Raji (cell line): ENCODE data around the gene HYAL3.
A peak's percentile ranks its signal among the peaks of the same experiment; 100 is the strongest.

ENCODE experiments used
- POLR2A ChIP-seq: IDR thresholded peaks from 2 replicates; pipeline ENCODE4 v1.6.1; 2011; ENCODE audit warnings: low read depth, low read length, control low read depth; ENCODE audit not compliant: insufficient read depth

HYAL3 gene

DNA sequence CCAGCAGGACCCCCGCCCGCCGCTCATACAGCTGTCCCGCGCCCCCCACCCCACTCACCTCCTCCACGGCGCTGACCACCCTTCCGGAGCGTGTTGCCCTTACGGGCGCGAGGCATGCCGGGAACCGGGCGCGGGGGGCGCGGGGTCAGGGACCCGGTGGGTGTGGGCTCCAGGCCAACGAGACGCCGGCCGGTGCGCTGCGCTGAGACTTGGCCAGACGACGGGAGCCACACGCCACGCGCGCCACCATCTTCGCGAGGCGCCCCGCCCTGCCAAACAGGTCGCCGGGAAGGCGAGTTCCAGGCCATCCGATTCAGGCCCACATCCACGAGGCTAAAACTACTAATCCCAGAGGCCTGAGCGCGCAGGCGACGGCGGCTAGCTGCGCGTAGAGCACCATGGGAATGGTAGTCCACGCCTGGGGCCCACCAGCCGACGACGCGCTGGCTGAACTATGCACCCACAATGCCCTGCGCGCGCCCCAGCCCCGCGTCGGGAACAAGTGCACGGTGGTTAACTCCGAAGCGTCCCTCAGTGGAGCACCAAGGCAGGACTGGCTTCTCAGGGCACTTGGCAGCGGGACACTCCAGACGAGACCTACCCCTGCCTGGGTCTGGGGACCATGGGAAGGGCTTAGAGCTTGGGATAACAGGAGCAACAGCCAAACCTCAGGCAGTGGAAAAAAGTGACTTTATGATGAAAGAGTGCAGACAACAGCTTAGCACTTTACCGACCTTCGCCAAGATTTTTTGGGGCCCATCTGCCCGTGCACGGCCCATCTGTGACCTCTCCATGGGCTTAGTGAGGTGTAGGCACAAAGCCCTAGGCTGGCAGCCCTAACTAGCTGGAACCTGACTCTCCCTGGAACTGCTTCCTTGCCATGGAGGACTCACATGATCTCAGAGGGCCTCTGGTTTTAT lies 6.8 kb downstream of the HYAL3 start, which contains the start of gene IFRD2:
IFRD2 (minus strand) TSS at position 271 of the 920 bp plus-strand sequence; CDS start at position 116, 155 bp downstream.
- TF ChIP-seq POLR2A = peak; percentile 88

DNA sequence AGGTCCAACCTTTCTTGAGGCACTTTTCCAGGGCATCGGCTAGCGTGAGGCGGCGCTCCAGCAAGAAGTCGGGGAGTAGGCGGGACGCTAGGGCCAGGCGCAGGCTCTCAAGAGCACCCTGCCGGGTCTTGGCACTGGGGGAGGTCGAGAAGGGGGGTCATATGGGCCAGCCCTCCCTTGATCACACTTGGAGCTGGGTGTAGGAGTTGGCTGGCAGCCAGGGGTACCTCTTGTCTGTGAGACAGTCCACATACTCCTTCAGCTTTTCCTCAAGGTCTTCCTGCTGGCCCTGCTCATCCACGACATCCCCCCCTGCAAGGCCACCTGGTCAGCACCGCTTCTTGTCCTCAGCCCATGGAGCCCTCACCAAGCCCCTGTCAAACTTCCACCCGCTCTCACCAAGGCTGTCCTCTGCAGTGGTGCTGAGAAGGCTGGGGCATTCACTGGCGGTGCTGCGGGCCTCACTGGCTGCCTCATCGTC lies 9.0 kb downstream of the HYAL3 start:
- TF ChIP-seq POLR2A = no peak

DNA sequence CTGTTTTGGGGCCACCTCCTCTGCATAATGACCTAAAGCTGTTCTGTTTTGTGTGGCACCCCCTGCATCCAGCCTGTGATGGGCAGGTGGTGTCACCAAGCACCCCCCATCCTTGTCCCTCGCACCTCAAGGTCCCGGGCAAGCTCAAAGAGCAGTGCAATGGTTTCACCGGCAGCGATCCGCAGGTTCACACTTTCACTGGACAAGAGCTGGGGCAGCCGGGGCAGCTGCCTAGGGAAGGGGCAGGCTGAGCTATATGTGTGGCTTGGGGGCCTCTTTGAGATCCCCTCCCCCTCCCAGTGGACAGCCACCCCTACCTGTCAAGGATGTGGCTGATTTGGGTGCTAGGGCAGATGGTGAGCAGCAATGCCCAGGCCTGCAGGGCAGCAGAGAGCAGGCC lies 10.1 kb downstream of the HYAL3 start:
- TF ChIP-seq POLR2A = no peak

DNA sequence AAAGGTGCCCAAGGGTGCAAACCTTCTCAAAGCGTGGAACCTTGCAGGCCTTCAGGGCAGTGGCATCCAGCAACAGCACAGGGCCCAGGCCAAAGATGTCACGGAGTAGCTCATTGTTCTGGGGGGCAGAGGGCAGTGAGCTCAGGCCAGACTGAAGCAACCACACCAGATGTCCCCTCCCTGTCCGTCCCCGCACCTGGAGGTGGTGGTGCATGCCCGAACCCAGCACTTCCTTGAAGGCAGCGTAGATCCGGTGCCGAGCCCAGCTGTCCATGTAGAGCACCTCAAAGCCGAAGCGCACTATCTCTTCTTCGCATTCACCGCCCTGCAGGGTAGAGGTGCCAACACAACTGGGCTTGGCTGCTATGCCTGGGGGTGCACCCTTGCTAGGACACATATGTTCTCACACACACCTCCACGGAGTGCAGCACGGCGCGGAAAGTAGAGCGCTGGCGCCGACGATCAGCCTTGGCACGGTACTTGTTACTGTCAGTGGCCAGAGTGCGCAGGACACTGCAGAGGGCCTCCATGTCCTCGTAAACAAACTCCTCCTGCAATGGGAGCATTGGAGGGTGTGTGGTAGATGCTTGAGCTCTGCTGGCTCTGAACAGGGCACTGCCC lies 10.7 kb downstream of the HYAL3 start:
- no peak for TF ChIP-seq POLR2A

DNA sequence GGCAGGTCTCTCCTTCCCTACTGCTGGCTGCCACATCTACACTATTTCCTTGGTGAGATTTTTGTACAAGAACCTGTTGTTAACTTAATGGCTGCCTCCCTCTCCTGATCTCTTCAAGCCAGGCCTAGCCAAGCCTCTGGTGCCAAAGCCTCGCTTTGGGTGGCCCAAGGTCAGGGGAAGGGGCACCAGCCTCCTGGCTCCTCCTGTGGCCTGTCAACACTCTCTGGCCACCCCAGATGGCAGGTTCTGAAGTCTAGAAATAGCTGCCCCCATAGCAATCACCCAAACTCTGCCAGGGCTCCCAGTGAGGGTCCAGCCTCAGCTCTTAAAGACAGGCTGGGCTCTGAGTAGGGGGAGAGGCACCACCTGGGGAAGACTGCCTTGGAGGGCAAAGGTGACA lies 11.9 kb downstream of the HYAL3 start:
- no peak for TF ChIP-seq POLR2A

DNA sequence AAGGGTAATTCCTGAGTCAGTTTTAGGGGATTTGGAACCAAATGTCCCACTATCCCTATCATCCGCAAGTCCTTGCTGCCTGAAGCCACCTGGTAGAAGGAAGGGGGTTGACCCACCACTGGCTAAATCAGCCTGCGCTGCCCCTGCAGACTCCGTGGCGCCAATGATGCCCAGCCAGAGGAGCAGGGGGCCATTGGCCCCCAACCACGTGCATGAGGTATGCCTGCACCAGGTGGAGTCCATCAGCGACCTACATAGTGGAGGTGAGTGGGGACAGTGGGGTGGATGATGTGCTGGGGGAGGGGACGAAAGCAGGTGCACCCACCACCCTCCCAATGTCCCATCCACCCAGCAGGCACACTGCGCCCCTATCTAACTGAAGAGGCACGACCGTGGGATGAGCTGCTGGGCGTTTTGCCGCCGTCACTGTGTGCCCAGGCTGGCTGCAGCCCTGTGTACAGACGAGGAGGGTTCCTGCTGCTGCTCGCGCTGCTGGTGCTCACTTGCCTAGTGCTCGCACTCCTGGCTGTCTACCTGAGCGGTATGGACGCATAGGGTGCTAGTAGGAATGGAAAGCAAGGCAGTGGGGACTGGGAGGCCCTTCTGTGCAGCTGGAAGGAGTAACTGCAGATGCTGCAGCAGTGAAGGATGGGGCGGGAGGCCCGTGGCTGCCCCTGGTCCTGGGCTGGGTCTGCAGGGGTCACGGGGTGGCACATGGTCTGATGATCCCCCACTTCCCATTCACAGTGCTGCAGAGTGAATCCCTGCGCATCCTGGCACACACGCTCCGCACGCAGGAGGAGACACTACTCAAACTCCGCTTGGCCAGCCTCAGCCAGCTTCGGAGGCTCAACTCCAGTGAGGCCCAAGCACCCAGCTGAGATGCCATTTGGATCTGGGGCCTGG lies 12.6 kb downstream of the HYAL3 start:
- no peak for TF ChIP-seq POLR2A

DNA sequence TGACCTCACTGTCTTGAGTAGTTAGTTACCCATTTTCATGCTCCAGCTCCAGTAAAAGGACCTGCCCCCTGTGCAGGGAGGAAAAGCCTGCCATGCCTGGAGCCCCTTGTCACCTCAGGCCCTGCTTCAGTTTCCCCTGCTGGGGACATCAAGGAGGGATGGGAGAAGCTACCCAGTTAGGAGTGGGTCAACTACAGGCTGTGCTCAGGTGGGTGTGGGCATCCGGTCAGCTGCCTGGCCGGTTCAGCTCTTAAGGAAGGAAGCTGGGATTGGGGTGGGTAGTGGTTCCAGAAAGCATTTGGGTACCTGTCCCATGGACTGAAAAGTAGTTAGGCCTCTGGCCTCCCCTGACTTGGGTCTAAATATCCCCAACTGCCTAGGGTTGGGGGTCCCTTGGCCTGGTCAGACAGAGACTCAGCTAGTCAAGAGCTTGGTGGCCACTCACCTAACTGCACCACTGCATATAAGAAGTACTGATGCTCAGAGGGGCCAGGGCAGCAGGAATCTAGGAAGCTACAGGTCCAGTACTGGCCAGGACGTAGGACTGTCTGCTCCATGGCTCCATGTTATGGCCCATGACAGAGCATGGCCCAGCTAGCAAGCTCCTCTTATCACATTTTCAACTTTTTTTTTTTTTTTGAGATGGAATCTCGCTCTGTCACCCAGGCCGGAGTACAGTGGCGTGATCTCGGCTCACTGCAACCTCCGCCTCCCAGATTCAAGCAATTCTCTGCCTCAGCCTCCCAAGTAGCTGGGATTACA lies 19.8 kb downstream of the HYAL3 start:
- no peak for TF ChIP-seq POLR2A

DNA sequence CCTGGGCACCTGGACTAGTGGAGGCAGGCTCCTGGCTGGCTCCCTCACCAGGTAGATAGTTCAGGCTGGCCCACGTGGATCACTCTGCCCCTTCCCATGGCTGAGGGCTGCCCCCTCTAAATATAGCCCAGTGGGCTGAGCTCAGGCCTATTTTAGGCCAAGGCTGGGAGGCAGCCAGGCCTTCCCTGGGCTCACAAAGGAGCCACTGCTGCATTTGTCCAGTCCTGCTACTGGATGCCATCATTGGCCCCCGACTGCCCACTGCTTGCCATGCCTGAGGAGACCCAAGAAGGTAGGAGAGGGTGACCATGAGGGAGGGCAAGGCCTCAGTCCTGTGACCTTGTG lies 20.4 kb downstream of the HYAL3 start, which contains the start of gene LSMEM2:
LSMEM2 (plus strand) TSS at position 208 of the 345 bp plus-strand sequence; CDS start at position 235, 27 bp downstream.
- no peak for TF ChIP-seq POLR2A

DNA sequence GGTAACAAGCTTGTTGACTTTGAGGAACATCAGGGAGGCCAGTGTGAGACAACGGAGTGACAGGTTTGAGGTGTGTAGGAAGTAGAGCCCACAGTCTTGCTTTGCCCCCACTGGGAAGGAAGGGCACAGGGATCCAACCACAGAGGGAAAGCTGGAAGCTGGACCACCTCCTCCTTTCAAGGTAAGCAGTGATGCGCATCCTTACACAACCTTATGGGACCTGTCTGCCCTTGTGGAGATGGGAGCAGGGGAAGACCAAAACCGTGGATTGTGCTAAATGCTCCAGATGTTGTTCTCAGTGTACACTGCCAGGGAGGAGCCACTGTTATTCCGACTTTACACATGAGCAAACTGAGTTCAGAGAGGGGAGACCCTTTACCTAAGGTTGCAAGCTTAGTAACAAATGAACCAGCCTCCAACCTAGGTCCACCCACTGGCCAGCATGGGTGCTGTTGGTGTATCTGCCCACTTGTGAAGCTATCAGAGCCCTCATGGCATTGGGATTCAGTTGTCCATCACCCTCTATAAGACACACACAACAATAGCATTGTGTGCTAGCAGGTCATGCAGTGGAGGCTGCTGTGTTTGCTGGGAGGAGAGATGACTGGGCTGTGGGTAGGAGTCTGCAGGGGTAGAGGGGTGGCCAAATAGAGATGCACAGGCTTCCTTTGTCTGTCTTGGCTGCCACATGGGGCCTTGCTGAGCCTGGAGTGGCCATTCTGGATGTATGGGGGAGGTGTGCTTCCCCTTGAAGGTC lies 20.9 kb downstream of the HYAL3 start:
- TF ChIP-seq POLR2A = no peak

DNA sequence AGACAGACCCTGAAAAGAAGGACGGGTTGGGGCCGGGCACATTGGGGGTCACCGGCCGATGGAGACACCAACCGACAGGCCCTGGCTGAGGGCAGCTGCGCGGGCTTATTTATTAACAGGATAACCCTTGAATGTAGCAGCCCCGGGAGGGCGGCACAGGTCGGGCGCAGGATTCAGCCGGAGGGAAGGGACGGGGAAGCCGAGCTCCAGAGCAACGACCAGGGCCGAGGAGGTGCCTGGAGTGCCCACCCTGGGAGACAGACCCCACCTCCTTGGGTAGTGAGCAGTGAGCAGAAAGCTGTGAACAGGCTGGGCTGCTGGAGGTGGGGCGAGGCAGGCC lies 22.5 kb downstream of the HYAL3 start:
- TF ChIP-seq POLR2A = no peak

DNA sequence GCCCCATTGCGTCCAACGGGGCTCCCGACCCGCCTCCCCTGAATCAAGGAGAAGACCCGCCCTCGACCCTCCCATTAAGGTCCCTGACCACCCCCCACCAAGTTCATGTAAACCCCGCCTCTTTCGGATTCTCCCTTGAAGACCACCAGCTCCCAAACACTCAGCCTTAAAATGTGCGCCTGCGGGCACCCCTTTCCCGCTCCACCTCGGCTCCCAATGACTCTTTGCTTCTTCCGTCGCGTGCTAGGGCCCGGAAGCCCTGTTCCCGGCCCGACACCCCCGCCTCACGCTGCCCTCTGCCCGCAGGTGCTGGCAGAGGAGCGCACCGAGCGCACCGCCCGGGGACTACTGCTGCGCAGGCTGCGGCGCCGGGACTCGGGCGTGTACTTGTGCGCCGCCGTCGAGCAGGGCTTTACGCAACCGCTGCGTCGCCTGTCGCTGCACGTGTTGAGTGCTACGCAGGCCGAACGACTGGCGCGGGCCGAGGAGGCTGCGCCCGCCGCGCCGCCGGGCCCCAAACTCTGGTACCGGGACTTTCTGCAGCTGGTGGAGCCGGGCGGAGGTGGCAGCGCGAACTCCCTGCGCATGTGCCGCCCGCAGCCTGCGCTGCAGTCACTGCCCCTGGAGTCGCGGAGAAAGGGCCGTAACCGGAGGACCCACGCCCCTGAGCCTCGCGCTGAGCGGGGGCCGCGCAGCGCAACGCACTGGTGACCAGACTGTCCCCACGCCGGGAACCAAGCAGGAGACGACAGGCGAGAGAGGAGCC lies 23.0 kb downstream of the HYAL3 start:
- no peak for TF ChIP-seq POLR2A

DNA sequence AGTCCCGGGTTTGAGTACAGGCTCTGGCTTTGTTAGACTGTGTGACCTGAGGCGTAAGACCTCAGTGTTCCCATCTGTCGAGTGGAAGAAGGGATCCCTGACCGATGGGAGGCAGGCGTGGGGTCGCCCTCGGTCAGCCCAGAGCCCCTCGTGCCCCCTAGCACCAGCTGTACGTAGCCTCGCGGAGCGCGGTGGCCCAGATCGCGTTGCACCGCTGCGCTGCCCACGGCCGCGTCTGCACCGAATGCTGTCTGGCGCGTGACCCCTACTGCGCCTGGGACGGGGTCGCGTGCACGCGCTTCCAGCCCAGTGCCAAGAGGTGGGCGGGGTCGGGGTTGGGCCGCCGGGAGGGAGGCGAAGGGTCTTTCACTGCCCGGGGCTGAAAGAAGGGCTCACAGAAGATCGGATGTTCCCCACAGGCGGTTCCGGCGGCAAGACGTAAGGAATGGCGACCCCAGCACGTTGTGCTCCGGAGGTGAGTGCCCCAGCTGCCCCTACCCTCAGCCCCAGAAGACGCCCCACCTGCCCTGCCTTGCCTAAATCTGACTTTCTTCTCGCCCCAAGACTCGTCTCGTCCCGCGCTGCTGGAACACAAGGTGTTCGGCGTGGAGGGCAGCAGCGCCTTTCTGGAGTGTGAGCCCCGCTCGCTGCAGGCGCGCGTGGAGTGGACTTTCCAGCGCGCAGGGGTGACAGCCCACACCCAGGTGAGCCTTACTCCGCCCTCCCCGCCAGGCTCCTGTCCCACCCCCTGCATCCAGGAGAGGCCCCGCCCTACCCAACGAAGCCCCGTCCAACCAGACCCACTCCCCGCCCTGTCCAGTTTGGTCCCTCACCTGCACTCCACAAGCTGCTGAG lies 23.8 kb downstream of the HYAL3 start:
- no peak for TF ChIP-seq POLR2A
